RPMI8226 (cell line): ENCODE data around the gene LRBA.

ENCODE experiments used
- DNase-seq: peaks from one replicate; pipeline ENCODE4 v3.0.0-alpha.2; 2015

The LRBA gene

DNA sequence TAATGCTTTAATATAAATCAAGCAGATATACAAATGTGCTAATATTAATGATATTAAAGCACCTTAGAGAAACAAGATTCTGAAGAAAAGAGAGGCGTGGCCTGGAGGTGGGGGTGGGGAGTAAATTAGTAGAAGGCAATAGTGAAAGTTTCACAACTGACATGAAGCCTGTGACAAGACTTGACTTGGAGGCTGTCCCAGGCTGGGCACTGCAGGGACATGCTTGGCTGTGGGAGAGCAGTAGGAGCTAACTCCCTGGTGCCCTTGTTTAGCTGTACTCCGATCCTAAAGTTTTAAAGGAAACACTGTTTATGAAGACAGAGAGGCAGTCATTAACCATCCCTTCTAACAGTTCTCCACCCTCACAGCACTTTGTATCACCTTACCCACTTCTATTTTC is 672.1 kb downstream of the LRBA start:
- no peak for DNase-seq

DNA sequence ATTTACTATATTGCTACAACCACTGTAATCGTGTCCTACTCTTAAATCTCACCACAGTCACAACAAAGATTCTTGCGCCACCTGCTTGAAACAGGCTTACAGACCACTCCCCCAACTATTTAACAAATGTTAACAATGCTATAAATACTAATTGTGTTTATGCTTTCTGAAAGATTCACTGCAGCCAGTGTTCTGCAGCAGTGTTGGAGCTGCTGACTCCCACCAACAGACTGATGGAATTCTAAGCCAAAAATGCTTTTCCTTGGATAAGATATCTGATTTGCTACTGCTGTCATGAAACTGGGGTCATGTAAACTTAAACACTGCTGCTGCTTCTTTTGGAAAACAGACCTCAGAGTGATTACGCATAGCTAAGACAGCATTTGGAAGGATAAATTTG is 677.4 kb downstream of the LRBA start:
- no peak for DNase-seq

DNA sequence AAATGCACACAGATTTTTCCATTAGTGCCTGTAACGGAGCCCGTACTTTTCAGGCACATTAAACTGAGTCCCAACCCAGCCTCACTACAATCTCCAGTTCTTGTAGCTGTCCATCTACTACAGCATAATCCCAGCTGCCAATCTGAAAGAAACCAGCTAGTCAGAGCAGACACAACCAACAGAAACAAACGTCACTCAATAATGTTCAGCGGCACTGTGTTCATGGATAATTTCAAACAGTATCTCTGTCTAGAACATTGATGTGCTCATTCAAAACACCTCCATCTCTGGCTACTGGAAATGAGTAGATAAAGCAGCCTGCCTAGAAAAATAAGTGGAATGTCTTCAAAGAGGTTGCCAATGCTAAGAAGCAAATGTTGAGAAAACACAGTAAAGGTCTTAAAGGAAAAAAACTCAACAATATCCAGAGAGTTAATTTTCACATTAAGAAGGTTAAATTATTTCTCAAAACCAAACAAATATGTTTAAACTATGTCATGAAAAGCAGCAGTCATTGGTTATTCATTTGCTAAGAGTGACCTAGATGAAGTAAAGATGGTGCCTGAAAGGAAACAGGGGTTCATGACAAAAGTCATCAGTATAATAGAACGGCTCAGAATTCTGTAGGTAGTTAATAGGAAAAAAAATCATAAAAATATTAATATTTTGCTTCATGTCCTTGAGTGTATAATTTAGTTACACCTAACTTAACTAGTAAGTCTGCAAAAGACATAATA is 678.2 kb downstream of the LRBA start:
- DNase-seq: no peak

DNA sequence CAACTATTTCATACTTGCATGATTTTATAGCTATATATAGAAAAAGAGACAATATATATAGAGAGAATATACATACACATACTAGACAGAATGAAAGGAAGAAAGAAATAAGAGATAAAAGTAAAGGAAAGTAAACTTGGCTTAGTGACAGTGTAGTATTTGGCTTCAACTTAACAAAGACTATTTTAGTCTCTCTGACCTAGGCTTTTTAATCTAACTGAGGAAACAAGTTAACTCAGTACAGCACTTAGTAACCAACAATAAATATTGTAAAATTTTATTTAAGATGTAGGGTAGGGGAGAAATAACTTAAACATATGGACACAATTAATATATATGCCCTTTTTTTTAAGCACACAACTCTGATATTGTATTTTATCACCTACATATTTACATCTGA is 682.1 kb downstream of the LRBA start:
- no peak for DNase-seq

DNA sequence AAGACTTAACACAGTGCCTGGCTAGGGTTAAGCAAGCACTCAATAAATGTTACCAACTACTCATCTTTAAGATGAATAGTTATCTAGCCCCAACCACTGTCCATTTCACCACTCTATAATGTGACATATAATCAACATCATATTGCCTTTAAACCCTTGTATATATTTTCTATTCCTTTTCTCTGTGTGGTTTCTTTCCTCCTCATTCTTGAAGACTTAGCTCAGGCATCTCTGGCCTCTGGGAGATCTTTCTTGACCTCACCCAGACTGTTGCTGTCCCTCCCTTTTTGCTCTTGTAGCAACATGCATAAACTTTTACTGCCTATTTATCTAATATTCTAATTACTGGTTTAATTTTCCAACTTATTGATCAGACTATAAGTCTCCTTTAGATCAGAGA is 683.0 kb downstream of the LRBA start:
- DNase-seq: no peak

DNA sequence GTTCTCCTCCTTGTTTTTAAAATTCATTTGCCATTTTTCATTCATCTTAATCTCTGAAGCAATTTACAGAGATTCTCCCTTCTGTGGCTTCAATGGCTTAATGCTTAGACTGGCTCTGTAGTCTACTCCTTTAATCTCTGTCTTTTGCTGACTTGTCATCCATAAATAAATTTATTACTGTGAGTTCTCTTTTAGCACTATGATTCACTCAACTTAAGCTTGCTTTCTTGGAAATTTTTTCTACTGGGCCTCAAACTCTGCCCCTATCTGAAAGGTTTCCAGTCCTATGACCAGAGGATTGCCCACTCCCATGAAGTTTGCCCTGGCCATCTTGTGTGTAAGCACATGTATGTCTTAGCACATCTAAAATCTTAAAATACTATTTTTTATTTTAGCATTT is 685.7 kb downstream of the LRBA start:
- no peak for DNase-seq

DNA sequence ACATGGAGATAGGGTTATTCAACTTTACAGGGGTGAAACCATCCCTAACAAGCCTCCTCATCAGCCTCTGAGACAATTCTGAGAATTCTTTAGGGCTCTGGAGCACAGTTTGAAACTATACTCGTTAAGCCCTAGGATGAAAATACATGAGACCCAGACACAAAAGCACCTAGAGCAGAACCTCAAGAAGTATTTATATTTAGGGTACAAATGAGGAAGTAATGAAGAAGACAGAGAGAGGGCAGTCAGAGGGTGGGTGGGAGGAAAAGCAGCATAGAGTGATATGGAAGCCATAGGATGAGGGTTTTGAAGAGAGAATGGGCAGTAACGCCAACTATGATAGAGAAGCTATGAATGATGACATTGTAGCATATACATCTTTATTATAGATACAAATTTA is 686.6 kb downstream of the LRBA start:
- no peak for DNase-seq

DNA sequence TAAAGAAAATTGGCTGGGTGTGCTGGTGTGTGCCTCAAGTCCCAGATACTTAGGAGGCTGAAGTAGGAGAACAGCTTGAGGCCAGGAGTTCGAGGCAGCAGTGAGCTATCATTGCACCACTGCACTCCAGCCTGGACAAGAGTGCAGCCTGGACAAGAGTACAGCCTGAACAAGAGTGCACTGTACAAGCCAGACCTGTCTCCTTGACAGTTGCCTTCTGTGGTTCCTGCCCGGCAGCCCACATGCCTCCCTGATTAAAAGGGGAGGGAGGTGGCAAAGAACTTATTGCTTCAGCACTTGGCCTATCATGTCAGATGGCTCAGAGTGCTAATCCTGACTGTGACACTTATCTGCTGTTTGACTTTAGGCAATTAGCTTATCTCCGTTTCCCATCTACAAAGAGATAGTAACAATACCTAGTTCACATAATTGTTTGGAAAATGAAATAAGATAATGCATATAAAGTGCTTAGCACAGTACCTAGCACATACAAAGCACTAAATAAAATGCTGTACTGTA is 687.8 kb downstream of the LRBA start:
- no peak for DNase-seq

DNA sequence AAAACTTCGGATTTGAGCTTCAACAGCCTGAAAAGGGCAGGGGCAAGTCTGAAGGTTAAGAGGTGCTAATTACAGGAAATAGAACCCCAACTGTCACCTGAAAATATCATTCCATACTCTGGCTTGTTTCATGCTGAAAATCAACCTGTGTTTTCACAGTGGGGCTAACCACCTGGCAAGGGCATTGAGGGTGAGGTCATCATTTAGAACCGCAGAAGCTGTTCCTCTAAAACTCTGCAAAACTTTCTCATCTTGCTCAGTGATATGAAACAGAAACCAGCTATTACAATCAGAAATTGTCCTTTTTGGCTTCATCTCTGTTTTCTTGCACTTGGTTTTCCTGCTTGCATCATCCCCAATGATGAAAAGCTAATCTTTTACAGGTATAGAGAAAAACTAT is 689.2 kb downstream of the LRBA start:
- peak; percentile 67 for DNase-seq

DNA sequence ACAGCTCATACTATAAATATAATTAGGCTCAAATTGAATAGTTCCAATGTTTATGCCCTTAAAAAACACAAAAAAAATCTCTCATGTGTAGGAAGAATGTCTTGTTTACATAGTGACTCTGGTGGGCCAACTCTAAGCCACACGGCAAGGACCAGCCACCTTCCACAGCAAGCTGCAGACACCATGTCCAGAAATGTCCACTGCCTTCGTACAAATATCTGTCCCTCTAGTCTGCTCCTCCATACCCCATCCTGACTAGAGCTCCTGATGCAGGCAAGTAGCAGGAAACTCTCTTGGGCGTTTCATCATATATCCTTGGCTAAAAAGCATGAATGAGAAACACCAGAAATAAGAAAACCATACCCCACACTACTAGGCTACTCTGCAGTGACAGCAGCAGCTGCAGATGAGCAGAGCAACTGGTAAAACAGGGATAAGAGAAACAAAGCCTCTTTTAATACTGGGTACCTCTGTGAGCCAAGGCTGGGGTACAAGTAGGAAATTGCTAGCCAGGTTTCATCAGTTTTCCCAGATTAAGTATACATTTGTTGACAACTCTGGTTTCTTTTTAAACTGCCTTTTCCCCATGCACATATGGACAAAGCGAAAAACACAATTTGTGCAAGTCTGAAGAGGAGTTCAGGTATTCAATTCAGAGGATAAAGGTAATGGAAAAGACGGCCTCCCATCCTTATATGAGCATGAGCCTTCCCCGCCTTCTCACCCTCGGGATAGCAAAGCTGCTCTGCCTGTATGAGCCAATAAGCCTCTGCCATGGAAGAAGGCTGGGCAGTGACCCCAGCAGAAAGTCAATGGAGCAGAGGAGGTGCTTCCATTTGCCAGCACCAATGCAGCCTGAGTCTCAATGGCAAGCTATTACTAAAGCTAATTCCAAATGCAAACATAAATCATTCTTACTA is 691.4 kb downstream of the LRBA start:
- DNase-seq: no peak

DNA sequence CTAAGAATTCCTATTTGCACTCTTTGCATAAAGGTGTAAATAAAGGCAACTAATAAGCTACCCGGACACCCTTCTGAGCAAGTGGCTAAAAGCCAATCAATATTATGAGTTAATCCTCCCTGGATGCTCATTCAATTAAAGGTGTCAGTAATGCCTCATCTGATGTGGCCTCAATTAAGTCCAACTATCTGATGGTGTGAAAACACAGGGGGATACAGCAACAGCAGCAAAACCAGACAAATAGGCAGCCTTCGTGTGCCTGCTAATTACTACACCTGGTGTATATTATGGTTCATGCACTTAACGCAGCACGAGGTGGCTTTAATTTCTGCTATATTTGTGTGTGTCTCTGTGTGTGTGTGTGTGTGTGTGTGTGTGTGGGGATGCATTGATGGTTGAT is 692.4 kb downstream of the LRBA start:
- DNase-seq: no peak

DNA sequence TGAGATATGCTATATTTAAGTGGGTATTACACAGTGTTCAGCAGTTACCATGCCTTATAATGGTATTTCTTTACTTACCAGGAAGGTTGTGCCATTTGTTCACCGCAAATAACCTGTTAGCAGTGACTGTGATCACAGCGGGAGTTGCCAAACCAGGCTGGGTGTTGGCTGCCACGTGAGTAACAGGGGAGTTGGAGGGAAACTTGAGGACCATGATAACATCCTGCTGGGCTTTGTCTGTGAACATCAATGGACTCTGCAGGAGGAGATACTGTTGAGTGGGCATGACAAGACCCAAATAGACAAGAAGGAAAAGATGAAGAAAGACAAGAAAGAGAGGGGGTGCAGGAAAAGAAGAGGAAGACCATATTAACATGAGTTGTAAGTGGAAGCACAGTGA is 694.0 kb downstream of the LRBA start:
- no peak for DNase-seq

DNA sequence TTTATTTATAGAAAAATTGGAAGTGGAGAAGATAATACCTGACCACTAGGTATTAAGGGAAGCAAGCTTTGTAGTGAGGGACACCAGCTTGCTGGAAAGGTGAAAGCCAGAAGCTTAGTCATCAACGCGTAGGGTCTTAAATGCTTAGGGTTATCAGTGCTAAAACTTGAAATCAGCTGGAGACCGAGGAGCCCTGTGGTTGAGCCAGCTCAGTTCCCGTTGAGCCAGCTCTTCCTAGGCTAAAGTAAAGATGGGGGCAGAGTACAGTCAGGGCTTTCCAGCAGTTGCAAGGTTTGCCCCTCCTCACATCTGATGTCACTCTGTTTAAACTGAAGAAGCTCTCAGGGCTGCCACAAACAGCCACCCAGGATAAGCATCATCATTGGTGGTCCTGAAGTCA is 696.1 kb downstream of the LRBA start:
- no peak for DNase-seq

DNA sequence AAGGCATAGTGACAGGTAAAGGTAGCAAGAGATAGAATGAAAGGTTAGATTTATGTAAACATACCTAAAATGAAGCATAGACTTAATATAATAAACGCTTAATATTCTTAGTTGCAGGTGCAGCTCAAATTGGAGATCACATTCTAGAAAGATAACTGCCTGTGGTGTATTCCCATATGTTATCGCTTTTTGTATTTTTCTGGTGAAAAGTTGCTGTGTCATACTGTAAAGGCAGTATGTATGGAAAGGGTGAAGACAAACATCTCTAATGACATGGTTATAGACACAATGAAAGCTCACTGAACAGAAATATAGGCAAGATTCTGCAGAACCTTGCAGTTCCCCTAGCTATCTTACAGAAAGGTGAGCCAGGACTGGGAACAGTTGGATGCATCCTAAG is 696.6 kb downstream of the LRBA start:
- DNase-seq: no peak

DNA sequence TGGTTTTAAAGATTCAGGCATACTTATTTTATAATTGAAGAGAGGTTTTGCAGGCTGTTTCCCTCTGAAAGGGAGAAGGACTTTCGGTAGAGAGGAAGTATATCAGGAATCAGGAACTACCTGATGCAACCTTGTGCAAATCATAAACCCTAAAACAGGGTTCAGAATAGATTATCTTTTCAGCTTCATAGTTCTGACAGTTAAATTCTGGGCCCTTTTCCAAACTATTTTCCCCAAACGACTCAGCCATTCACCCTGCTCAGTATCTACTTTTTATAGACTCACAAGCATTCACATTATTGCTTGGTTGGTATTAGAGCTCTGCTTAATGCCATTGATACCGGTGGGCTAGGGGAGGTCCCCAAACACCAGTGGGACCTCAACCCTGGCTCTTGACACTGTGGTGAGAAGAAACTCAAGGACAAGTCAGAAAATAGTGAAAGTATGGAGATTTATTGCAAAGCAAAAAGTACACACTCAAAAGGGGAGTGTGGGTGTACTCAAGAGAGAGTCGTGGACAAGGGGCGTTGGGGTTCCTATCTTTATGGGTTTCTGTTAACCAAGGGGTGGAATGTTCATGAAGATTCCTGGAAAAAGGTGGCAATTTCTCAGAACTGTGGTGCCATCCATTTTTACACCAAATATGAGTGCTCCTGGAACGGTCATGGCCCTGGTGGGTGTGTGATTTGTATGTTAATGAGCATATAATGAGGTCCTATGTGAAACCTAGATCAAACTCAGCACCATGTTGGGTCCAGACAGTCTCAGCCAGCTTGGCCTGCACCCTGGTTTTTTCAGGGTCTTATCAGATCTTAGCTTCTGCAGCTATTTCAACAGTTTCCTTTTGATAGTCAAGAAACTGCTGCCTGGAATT is 698.5 kb downstream of the LRBA start:
- no peak for DNase-seq

DNA sequence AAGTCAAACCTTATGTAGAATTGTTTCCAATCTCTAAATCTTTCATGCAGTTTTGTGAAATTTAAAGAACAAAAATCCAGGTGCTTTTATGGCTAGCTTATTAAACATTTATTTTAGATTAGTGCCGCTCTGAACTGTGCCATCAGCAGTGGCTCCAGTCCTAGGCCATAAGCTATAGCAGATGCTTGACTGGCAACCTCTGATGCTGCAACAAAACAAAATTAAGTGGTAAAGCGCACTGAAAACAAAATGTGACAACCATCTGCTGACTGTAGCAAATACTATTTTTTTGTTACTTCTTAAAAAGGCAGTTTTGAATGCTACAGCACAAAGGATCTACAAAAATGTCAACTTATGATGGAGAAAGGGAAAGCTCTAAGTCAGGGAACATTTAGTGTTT is 699.4 kb downstream of the LRBA start:
- no peak for DNase-seq

DNA sequence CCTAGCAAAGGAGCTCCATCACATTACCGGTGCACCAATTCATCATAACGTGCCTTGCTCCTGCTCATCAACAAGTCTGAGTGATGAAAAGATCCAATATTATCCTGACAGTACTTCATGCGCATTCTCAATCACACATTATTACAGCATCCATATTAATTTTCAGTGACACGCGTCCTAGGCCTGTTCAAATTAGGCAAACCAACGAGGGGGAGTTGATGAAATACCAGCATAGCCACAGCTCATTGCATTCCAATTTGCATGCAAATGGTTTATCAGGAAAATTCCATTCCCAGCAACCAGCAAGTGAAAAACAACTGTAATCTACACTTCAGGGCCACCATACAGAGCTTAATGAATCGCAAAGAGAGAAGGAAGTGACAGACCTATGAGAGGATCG is 699.9 kb downstream of the LRBA start:
- DNase-seq: no peak

DNA sequence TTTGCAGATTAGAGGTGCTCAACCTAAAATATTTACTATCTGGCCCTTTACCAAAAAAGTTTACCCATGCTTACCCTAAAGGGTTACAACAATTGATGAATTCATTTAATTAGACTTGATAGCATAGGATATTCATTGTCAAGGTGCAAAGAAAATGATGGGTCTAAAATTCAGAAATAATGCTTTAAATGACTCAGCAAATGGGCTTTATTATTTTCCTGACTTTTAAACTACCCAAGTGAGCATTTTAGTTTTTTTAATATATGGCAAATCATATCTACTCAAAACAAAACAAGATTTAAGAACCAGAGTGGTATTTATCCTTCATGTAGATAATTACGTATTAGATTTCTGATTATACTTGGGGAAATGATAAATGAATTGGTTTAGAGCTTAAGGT is 701.1 kb downstream of the LRBA start:
- DNase-seq: no peak

DNA sequence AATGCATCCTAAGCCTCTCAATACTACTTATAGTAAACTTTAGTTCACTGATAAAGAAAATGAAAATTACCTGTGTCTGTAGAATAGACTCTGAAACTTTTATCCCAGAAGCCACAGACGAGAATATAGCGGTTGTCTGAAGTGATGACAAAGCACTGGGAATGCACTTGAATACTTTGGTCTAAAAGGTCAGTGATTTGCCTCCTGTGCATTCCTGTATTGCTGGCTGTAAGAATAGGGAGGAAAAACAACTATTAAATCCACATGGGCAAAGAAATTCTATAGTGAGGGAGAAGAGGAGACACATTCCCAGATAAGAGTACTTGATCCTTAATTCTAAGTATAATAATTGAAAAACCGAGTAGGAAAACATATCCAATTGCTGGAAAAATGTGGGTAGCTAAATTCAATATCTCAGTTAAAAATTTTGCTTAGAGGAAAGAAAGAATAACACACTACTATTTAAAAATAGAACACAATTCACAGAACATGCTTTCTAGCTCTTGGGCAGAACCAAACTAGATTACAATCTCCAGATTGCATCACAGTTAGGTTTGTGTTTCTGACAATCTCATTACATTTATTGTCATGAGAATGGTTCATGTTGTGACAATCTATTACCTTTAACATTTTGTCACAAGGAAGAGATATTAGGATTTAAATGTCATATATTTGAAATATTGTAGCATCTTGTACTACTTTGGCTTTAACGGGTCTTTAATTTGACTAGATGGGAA is 704.8 kb downstream of the LRBA start:
- DNase-seq: no peak

DNA sequence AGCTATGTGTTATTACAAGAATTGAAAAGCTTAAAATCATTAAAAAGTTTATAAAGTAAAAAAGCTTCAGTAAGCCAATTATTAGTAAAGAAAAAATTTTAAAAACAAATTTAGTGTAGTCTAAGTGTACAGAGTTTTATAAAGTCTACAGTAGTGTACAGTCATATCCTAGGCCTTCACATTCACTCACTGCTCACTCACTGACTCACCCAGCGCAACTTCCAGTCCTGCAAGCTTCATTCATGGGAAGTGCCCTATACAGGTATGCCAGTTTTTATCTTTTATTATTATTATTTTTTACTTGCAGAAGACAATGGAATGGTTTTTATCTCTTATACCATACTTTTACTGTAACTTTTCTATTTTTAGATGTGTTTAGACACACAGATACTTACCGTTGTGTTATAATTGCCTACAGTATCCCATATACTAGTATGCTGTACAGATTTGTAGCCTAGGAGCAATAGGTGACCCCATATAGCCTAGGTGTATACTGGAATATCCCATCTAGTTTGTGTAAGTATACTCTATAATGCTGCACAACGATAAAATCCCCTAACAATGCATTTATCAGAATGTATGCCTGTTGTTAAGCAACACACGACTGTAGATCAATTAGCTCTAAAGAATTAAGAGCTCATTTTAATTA is 706.1 kb downstream of the LRBA start:
- no peak for DNase-seq

DNA sequence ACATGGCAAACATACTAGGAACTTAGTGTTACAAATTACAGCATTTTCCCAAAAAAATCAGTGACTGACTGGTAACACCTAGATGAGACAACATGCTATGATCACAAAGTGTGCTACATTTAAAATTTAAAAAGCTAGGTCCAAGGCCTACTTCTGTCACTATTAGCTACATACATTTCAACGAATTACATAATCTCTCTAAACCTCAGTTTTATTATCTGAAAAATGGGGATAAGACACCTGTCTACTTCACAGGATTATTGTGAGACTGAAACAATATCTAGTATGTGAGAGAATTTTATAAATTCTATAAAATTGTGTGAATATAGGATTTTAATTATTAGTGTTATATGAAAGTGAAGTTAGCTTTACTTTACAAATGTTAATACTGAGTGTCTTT is 708.4 kb downstream of the LRBA start:
- no peak for DNase-seq

DNA sequence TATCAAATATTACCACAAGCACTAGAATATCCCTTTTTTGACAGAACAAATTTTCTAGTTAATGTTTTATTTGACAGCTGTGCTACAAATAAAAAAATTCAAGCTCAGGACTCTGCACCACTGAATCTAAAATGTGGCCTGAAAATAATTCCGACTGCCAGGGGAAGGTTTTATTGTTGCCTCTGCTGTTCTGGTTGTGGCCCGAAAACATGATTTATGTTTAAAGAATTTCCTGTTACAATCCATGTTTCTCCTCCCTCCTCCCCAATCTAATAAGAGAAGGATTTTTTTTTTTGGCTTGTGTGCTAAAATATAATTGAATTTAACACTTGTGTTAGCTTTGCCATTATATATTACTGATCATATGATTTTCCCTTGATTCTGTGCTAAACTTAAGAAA is 709.1 kb downstream of the LRBA start:
- no peak for DNase-seq
